GM19023 (cell line): Measurements from ENCODE around the gene CKS1B.

Experiments used
- ATAC-seq: cut with Tn5 transposase; IDR thresholded peaks from one replicate; pipeline ENCODE4 v1.9.1; 2021; ENCODE audit warnings: mild to moderate bottlenecking, moderate library complexity; ENCODE audit not compliant: unreplicated experiment

CKS1B gene

GRCh38 chr1:154945160-154945961 lies 29.1 kb upstream of the CKS1B start:
- no peak for ATAC-seq

GRCh38 chr1:154945962-154946850 lies 28.3 kb upstream of the CKS1B start:
- no peak for ATAC-seq

- no peak for ATAC-seq
Measured at GRCh38 chr1:154948079-154948478, 26.4 kb upstream of the CKS1B start.

GRCh38 chr1:154951901-154952657 lies 22.4 kb upstream of the CKS1B start:
- ATAC-seq: no peak

GRCh38 chr1:154952664-154953063 lies 21.8 kb upstream of the CKS1B start:
- ATAC-seq: no peak

GRCh38 chr1:154953611-154954038 lies 20.9 kb upstream of the CKS1B start:
- ATAC-seq: no peak

- no peak for ATAC-seq
Measured at GRCh38 chr1:154954541-154954940, 19.9 kb upstream of the CKS1B start.

- peak; percentile 59 for ATAC-seq
Measured at GRCh38 chr1:154955039-154955717, 19.3 kb upstream of the CKS1B start.

GRCh38 chr1:154955718-154956543 lies 18.6 kb upstream of the CKS1B start, which contains the start of gene PBXIP1:
Gene PBXIP1 (minus strand): TSS chr1:154956099. CDS start chr1:154953721, 2,378 bp downstream.
- ATAC-seq: peak; percentile 68

- no peak for ATAC-seq
Measured at GRCh38 chr1:154956544-154956941, 17.9 kb upstream of the CKS1B start.

- no peak for ATAC-seq
Measured at GRCh38 chr1:154957091-154957657, 17.3 kb upstream of the CKS1B start.

GRCh38 chr1:154958036-154958435 lies 16.4 kb upstream of the CKS1B start:
- ATAC-seq: no peak

- ATAC-seq: no peak
Measured at GRCh38 chr1:154958681-154959425, 15.6 kb upstream of the CKS1B start.

- no peak for ATAC-seq
Measured at GRCh38 chr1:154959426-154959780, 15.1 kb upstream of the CKS1B start.

- ATAC-seq: no peak
Measured at GRCh38 chr1:154960446-154961136, 13.9 kb upstream of the CKS1B start.

- ATAC-seq: peak; percentile 77
Measured at GRCh38 chr1:154961207-154962155, 13.0 kb upstream of the CKS1B start, which contains the start of gene PYGO2. Gene PYGO2 (minus strand): TSS chr1:154961782. CDS start chr1:154961576, 206 bp downstream.
